K562 (cell line): ENCODE measurements around the gene SLC10A4. TPM values are rescaled to one million over a fixed set of nuclear protein-coding genes. Genes with fewer than 3 reads are reported as not detected.

ENCODE experiments used
- ATAC-seq: fragments of 200-7000 bp; cut with Tn5 transposase; 3 replicates; pipeline ENCODE4 v1.9.1; 2020; ENCODE audit warnings: moderate library complexity
- BruUV-seq: library from RNA; stranded (reverse); fragments of 400-500 nt; replicated peaks from 2 replicates; lab custom pipeline; 2021; lab: Mats Ljungman, UMichigan
- CTCF ChIA-PET: fragments of 300-600 bp; formaldehyde crosslinking; extraction: SDS; loops from one replicate; lab custom pipeline; 2021; ENCODE audit warnings: low intra/inter-chr PET ratio; lab: Yijun Ruan, JAX
- POLR2A ChIA-PET: fragments of 300-600, 350-650 bp; sonication (Branson Sonifier 250); formaldehyde crosslinking; extraction: SDS; loops from one replicate; lab custom pipeline; 2021; ENCODE audit warnings: antibody characterized with exemption, inconsistent platforms; lab: Yijun Ruan, JAX
- DNase-seq, 4 experiments: peaks; one replicate each; pipeline versions ENCODE4 v3.0.0 to v3.0.0-alpha.2; 2011 to 2018; ENCODE audit warnings: low spot score in 3 of 4, mixed read lengths in 3 of 4; ENCODE audit errors: extremely low read depth in 1 of 4
- FAIRE-seq: peaks from 2 replicates; lab custom pipeline; 2011; peaks lifted over from hg19 to GRCh38; lab: Jason Lieb, UNC
- H2AFZ ChIP-seq: 2 replicates; pipeline ENCODE4 v1.6.0; 2011; ENCODE audit warnings: low read depth, low read length, control low read depth, inconsistent platforms
- H3K27ac ChIP-seq: fragments of 200-600 bp; 3 replicates; pipeline ENCODE4 v1.8.0; 2011; ENCODE audit warnings: low read depth, mild to moderate bottlenecking, control low read depth, inconsistent platforms, low read length, moderate library complexity, mixed read lengths; ENCODE audit errors: extremely low read depth
- H3K27me3 ChIP-seq, 2 experiments: fragments of 300-600 bp in 1 of 2; 2 replicates in 1 of 2; 3 replicates in 1 of 2; pipeline versions ENCODE4 v1.6.0 to v1.8.0; 2011; ENCODE audit warnings: inconsistent platforms in 2 of 2, low read length in 2 of 2, mild to moderate bottlenecking in 1 of 2, mixed read lengths in 1 of 2, moderate library complexity in 1 of 2; ENCODE audit not compliant: control insufficient read depth in 2 of 2, insufficient read depth in 2 of 2
- H3K36me3 ChIP-seq: fragments of 300-600 bp; 3 replicates; pipeline ENCODE4 v1.8.0; 2011; ENCODE audit warnings: mild to moderate bottlenecking, low read length, inconsistent platforms; ENCODE audit not compliant: control insufficient read depth, insufficient read depth
- H3K4me1 ChIP-seq, 2 experiments: fragments of 200-600 bp in 1 of 2; replicated peaks in 1 of 2; 2 replicates in 1 of 2; 3 replicates in 1 of 2; pipeline versions ENCODE4 v1.5.1 to v1.8.0; 2011; ENCODE audit warnings: inconsistent platforms in 2 of 2, low read length in 2 of 2, mild to moderate bottlenecking in 1 of 2, mixed read lengths in 1 of 2, moderate library complexity in 1 of 2; ENCODE audit not compliant: control insufficient read depth in 2 of 2, insufficient read depth in 2 of 2
- H3K4me2 ChIP-seq: 2 replicates; pipeline ENCODE4 v1.6.1; 2011; ENCODE audit warnings: low read length, control low read depth, inconsistent platforms, mixed read lengths; ENCODE audit not compliant: insufficient read depth
- H3K4me3 ChIP-seq: fragments of 200-600 bp; sonication (generic), shearing (Covaris generic); 2 replicates; pipeline ENCODE4 v1.5.1; 2016; ENCODE audit warnings: control low read depth, inconsistent platforms
- H3K79me2 ChIP-seq: fragments of 200-600 bp; 3 replicates; pipeline ENCODE4 v1.8.0; 2011; ENCODE audit warnings: low read length, inconsistent platforms; ENCODE audit not compliant: control insufficient read depth, insufficient read depth
- H3K9ac ChIP-seq, 2 experiments: 2 replicates each; pipeline versions ENCODE4 v1.6.0 to v1.6.1; 2011; ENCODE audit warnings: low read depth in 2 of 2, low read length in 2 of 2, control low read depth in 1 of 2, inconsistent platforms in 1 of 2, mild to moderate bottlenecking in 1 of 2, mixed read lengths in 1 of 2; ENCODE audit not compliant: insufficient read depth in 1 of 2
- H3K9me1 ChIP-seq: one replicate; pipeline ENCODE4 v1.6.0; 2011; ENCODE audit warnings: inconsistent platforms, mild to moderate bottlenecking, low read length, moderate library complexity; ENCODE audit not compliant: control insufficient read depth, insufficient read depth
- H3K9me3 ChIP-seq: replicated peaks from 2 replicates; pipeline ENCODE4 v1.5.1; 2011; ENCODE audit warnings: low read depth, low read length, inconsistent platforms; ENCODE audit not compliant: control insufficient read depth, insufficient read depth
- H4K20me1 ChIP-seq: replicated peaks from 2 replicates; pipeline ENCODE4 v1.6.1; 2011; ENCODE audit warnings: low read length, inconsistent platforms, mixed read lengths; ENCODE audit not compliant: control insufficient read depth, insufficient read depth
- EP300 ChIP-seq: IDR thresholded peaks from 2 replicates; pipeline ENCODE4 v1.6.1; 2012; ENCODE audit warnings: low read length, improper control_type of control experiment
- ETV5 ChIP-seq: sonication (generic); formaldehyde crosslinking; IDR thresholded peaks from 2 replicates; pipeline ENCODE4 v1.4.0; 2020; ENCODE audit warnings: low read depth, mild to moderate bottlenecking, missing genetic modification reagents
- GATAD2B ChIP-seq: fragments of 450-650 bp; IDR thresholded peaks from 2 replicates; pipeline ENCODE4 v1.6.1; 2017; ENCODE audit warnings: mild to moderate bottlenecking, borderline replicate concordance
- ILF3 ChIP-seq: fragments of 450-650 bp; IDR thresholded peaks from 2 replicates; pipeline ENCODE4 v1.6.1; 2018; ENCODE audit warnings: antibody characterized with exemption, mild to moderate bottlenecking, moderate library complexity, borderline replicate concordance
- PCBP1 ChIP-seq: fragments of 200-400 bp; formaldehyde crosslinking; IDR thresholded peaks from 2 replicates; pipeline ENCODE4 v1.6.1; 2018; ENCODE audit warnings: mild to moderate bottlenecking, low read depth, low read length; ENCODE audit not compliant: poor library complexity, severe bottlenecking
- POLR2A ChIP-seq: fragments of 450-650 bp; conservative IDR thresholded peaks from 2 replicates; pipeline ENCODE4 v1.6.1; 2016
- POLR2B ChIP-seq: fragments of 450-650 bp; IDR thresholded peaks from 2 replicates; pipeline ENCODE4 v1.6.1; 2018; ENCODE audit warnings: low read depth; ENCODE audit not compliant: partially characterized antibody
- SIN3A ChIP-seq, 2 experiments: fragments of 150-350 bp in 1 of 2; IDR thresholded peaks; 2 replicates each; pipeline ENCODE4 v1.6.1; 2011 to 2016; ENCODE audit warnings: borderline replicate concordance in 2 of 2, low read depth in 2 of 2, low read length in 2 of 2, mild to moderate bottlenecking in 2 of 2, moderate library complexity in 2 of 2; ENCODE audit not compliant: control insufficient read depth in 1 of 2
- SMARCC2 ChIP-seq: fragments of 450-650 bp; IDR thresholded peaks from 2 replicates; pipeline ENCODE4 v1.6.1; 2017; ENCODE audit warnings: antibody characterized with exemption, moderate library complexity, mild to moderate bottlenecking, low read depth
- STAT5A ChIP-seq: IDR thresholded peaks from 2 replicates; pipeline ENCODE4 v1.6.1; 2012; ENCODE audit warnings: low read length, inconsistent platforms, borderline replicate concordance
- TRIM25 ChIP-seq: fragments of 450-650 bp; IDR thresholded peaks from 2 replicates; pipeline ENCODE4 v1.7.0; 2016; ENCODE audit warnings: borderline replicate concordance
- WHSC1 ChIP-seq: IDR thresholded peaks from one replicate; pipeline ENCODE4 v1.6.1; 2012; ENCODE audit warnings: low read length, control low read depth, inconsistent platforms
- YY1 ChIP-seq, 3 experiments: IDR thresholded peaks; 2 replicates each; pipeline ENCODE4 v1.6.1; 2011; ENCODE audit warnings: low read length in 2 of 3, mild to moderate bottlenecking in 2 of 3, moderate library complexity in 2 of 3, borderline replicate concordance in 1 of 3, control low read depth in 1 of 3, low read depth in 1 of 3; ENCODE audit not compliant: insufficient read depth in 3 of 3, insufficient replicate concordance in 2 of 3, control insufficient read depth in 1 of 3, insufficient read length in 1 of 3; ENCODE audit errors: extremely low read depth in 1 of 3
- ZSCAN32 ChIP-seq: fragments of 450-650 bp; formaldehyde crosslinking; IDR thresholded peaks from 2 replicates; pipeline ENCODE4 v1.4.0; 2020; ENCODE audit warnings: mild to moderate bottlenecking, moderate library complexity
- WGBS: fragments of 100-300 bp; shearing (Covaris generic); methylation state at CpG from one replicate; pipeline ENCODE4 v1.1.6; 2016; ENCODE audit warnings: low coverage, mixed read lengths; ENCODE audit not compliant: insufficient coverage; ENCODE audit errors: missing lambda C conversion rate; 5-methylcytosine and 5-hydroxymethylcytosine counted together
- in situ Hi-C: fragments of 300-500 bp; cut with MboI; formaldehyde crosslinking; loops from 4 replicates; pipeline ENCODE4 v1.15.0; 2018; ENCODE audit warnings: inconsistent platforms, mixed read lengths
- intact Hi-C: fragments of 100-400 bp; cut with micrococcal nuclease; formaldehyde crosslinking; loops from 2 replicates; pipeline ENCODE4 v1.14.2; 2022
- polyA plus RNA-seq, 8 experiments: library from polyadenylated mRNA; depleted of rRNA in 4 of 8; stranded (reverse) in 5 of 8; unstranded in 3 of 8; fragments of >200 nt; fragmentation: Nextera tagmentation in 2 of 8; fragmentation: Illumina TruSeq in 1 of 8; extraction: Ambion mirVana in 2 of 8; extraction: Trizol in 1 of 8; gene quantifications; 2 replicates each; pipeline versions ENCODE4 v1.2.1 to v1.2.3, GENCODE V29; 2011 to 2014; ENCODE audit warnings: inconsistent platforms in 1 of 8, missing spikeins in 1 of 8
- total RNA-seq, 7 experiments: library from RNA; depleted of rRNA in 6 of 7; stranded (reverse); fragments of >200 nt in 6 of 7; fragmentation: Illumina TruSeq in 2 of 7; extraction: Trizol in 2 of 7; gene quantifications; 2 replicates each; pipeline versions ENCODE4 v1.2.1 to v1.2.3, GENCODE V29; 2011 to 2021; ENCODE audit warnings: low replicate concordance in 1 of 7
- TF ChIP-seq, protein P1 (sequence below): fragments of 250-450 bp; sonication (Bioruptor Pico); IDR thresholded peaks from 2 replicates; pipeline ENCODE4 v1.8.0; 2022; ENCODE audit warnings: inconsistent platforms, mild to moderate bottlenecking, moderate library complexity, borderline replicate concordance

The SLC10A4 gene
- total and polyA plus RNA-seq, 9 of the 15 experiments (the other 6 are each of a cell fraction or from before 2014, with no cell fraction given) = 2.5 to 16.9 (median 9.3) TPM

DNA sequence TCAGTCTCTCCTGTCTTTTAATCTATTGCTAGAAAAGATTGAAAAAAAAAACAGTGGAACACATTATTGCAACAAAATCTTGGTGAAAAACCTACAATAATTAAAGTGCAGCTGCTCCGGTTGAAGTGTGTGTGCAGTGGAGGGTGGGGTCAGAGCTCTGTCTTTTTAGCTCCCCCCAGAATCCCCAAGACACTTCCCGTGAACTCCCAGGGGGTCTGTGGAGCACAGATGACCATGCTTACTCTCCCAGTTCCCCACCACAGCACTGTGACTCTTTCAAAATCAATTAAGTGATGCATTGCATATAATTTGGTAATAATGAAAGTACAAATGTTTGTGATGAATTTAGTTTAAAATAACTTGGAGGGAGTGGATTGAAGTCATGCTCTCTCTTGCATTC, 15.7 kb upstream of the SLC10A4 start:
- H3K79me2 ChIP-seq = no peaks in the 10 kb centered on the region
- FAIRE-seq (no peak), DNase-seq (no peak), ATAC-seq (no peak)
- WGBS = 20% methylated on average over 2 of the region's 2 CpGs
- TF ChIP-seq TRIM25 (no peak), STAT5A (no peak), ILF3 (no peak), GATAD2B (no peak), ETV5 (CRISPR knock-in tag) (no peak), YY1 (IDR thresholded peaks at IDR 0.05; ENCODE audit: borderline replicate concordance in 1 of 3, control insufficient read depth in 1 of 3, extremely low read depth in 1 of 3, insufficient read depth in 3 of 3, insufficient read length in 1 of 3, insufficient replicate concordance in 2 of 3, low read depth in 1 of 3, low read length in 2 of 3) (no peak), ZSCAN32 (CRISPR knock-in tag) (no peak), PCBP1 (no peak), POLR2B (no peak), SMARCC2 (no peak), WHSC1 (no peak), EP300 (no peak), SIN3A (IDR thresholded peaks at IDR 0.05; ENCODE audit: borderline replicate concordance in 2 of 2, control insufficient read depth in 1 of 2, low read depth in 2 of 2, low read length in 2 of 2) (no peak), POLR2A (no peak)
- TF ChIP-seq, protein P1, sequence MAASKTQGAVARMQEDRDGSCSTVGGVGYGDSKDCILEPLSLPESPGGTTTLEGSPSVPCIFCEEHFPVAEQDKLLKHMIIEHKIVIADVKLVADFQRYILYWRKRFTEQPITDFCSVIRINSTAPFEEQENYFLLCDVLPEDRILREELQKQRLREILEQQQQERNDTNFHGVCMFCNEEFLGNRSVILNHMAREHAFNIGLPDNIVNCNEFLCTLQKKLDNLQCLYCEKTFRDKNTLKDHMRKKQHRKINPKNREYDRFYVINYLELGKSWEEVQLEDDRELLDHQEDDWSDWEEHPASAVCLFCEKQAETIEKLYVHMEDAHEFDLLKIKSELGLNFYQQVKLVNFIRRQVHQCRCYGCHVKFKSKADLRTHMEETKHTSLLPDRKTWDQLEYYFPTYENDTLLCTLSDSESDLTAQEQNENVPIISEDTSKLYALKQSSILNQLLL (CRISPR knock-in tag) = no peak
- no peaks in the 10 kb centered on the region for H3K9me1 ChIP-seq
- no peaks in the 10 kb centered on the region for H3K36me3 ChIP-seq
- H3K4me2 ChIP-seq = no peak overlapping the region
- no peak overlapping the region for H2AFZ ChIP-seq
- in situ Hi-C loops (no loop called here), intact Hi-C loops (no loop called here)
- POLR2A ChIA-PET = interaction anchor here (1.6 kb wide), 1 partner anchor 10 kb away, joined by 5 read pairs; no protein-coding TSS in a partner anchor
- BruUV-seq = no TSS peak
- no peaks in the 10 kb centered on the region for H3K4me1 ChIP-seq
- no peak overlapping the region for H3K9ac ChIP-seq
- H4K20me1 ChIP-seq = no peaks in the 10 kb centered on the region
- CTCF ChIA-PET = no interaction called here
- H3K27me3 ChIP-seq = no peaks in the 10 kb centered on the region; a peak in 1 of 5 replicates
- no peak overlapping the region for H3K4me3 ChIP-seq
- H3K9me3 ChIP-seq = no peaks in the 10 kb centered on the region
- no peak overlapping the region for H3K27ac ChIP-seq
